ENCODE measurements around the gene TNS3.

The TNS3 gene

DNA sequence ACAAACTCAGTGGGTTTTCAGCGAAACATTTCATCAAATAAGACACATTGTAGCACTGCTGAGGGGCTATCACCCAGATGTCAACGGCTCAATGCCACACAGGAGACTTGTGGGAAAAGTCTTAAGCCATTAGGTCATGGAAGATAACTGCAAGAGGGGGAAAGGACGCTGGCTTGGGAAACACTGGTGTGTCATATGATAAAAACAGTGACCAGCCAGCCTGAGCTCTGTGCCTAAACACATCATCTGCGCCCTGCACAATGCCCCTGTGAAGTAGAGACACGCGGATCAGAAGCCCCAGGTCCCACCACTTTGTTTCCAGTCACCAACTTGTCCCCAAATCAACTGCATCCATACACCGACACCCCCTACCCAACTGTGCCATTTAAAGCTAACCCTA, 116.7 kb downstream of the TNS3 start:
- no peak for FAIRE-seq

DNA sequence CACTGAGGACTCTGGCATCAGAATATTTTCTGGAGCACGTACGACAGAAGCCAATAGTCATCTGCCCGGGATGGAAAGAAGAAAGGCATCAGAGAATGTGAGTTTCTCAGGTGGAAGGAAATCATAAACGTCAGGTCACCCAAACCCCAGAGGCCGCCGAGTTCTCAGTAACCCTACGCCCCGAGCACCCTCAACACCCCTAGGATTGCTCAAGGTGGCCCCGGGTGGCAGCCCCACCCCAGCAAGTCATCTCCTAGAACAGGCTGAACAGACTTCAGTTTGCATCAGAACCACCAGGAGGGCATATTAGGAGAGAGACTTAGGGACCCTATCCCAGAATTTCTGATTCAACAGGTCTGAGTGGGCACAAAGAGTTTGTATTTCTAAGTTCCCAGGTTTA, 117.6 kb downstream of the TNS3 start:
- no peak for FAIRE-seq

DNA sequence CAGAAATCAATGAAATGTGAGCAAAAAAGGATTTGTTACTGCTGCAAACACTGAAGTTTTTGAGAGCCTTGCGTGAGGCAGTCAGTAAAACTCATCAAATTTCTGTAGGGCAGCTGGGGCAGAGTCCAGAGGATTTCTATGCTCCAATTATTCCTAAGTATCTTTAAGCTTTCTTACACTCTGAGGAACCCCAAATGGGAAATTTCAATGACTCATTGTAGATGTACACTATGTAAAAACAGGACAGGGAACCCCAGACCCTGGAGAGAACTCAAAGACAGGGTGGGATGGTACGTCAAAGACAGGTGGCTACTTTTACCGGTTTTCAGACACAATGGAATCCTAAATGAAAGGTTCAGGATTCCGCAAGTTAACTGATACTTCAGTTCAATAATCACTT, 120.2 kb downstream of the TNS3 start:
- FAIRE-seq, result no peak

DNA sequence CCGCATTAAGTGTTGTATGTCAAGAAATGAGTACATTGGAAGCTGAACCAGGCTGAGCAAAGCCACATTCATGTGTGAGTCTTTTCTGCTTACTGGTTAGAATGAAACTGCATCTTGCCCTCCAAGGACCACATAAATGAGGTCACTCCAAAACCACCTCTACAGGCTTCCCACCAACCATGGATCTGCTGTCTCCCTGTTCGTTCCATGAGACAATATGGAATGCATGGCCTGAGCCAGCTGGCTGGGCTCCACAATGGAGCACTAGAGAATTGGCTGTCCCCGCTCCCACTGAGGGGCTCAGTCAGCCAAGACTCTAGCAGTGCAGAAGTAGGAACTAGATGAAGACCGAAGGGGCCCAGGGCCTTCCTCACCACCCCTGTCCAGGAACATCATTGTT, 120.8 kb downstream of the TNS3 start:
- FAIRE-seq, result no peak

DNA sequence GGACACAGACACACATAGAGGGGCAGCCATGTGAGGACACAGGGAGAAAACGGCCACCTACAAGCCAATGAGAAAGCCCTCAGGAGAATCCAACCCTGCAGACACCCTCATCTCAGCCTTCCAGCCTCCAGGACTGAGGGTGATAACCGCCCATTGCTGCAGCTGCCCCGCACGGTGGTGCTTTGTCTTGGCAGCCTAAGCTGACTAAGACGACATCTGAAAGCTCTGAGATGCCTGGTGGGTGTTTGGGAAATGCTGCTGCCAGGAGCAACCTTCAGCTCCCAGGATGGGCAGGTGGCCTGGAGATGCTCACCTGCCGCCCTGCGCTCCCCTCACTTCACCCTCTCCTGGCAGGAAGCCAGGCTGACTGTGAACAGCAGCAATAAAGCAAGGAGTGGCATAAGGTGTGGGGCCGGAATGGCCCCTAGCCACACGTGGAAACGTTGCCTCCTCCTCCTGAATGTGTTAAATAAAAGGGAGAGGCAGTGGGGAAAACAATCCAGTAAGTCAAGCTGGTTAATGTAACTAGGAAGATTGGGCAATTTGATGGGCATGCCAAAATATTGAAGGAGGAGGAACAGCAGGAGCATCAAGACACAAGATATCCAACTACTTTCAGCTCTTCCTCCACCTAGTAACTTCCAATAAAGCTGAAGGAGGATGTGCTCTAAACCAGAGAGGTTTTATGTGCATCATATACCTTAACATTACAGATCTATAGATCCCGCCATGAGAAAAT, 121.5 kb downstream of the TNS3 start:
- FAIRE-seq, result no peak

DNA sequence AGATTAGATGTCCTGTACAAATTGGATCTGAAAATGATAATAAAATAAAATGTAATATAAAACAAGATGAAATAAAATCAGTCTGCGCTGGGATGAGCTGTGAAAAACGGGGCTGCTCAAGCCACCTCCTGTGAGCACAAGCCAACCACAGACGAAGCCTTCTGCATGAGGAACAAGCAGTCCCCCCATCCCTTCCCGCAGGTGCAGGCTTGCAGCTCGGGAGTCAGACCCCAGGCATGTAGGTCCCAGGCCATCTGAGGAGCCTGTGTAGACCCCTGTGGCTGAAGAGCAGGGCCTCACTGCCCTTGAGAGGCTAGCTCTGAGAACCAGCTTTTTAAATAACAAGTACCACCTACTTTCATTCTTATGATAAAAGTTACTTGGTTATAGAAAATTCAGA, 123.4 kb downstream of the TNS3 start:
- no peak for FAIRE-seq

DNA sequence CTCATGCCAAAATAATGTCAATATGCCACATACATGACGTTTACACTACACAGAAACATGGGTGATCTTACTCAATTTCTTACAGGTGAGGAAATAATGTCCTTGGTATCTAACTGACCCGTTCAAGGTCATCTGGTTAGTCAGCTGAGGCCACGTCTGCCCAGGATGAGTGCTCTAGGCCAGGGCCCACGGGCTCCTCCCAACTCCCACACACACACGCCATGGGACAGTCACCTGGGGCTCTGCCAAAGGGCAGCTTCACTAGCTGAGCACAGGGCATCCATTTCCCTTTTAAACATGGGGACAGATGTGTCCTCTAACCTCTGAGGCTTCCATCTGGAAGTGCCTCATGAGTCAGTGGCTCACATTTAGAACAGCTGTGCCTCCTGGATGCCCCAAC, 123.9 kb downstream of the TNS3 start:
- no peak for FAIRE-seq

DNA sequence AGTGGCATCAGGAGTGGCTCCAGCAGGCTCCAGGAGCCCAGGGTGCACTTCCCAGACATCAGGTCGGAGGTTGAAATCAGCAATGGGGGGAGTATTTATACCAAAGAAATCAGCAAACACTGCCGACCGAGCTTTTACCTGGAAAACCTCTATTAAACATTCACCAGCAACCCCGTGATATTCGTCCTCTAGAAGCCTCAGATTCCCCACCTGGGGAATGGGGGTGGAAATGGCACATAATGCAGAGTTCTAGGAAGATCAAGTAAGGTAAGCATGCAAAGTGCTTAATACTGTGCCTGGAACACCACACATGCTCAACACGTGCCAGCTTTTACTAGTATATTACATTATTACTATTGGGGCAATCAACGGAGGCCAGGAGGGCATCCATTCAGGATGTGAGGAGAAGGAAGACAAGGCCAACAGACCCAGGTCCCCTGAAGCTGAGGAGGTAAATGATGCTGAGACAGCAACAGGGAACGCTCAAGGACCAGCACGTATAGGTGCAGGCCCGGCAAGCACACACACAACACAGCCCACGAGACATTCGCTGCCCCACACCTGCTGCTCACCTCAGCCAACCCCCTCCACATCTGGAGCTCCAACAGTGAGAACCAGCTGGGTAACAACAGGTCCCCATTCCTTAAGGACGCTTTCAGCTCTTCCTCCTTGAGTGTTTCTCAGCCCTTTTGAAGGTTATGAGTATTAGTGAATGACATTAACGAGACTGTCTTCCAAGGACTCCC, 125.5 kb downstream of the TNS3 start:
- FAIRE-seq, result no peak

DNA sequence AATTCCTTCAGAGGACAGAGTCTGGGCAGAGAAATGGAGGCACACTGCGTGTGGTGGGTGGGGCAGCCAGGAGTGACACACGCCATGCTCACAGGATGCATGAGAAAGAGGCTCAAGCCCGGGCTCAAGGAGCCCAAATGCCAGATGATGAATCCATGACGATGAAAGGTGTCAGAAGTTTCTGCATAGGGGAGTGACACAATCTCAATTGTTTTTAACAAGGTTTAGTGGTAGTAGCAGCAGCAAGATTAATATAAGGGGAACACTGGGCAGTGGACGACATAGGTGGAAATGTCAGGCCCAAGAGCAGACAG, 126.1 kb downstream of the TNS3 start:
- no peak for FAIRE-seq

DNA sequence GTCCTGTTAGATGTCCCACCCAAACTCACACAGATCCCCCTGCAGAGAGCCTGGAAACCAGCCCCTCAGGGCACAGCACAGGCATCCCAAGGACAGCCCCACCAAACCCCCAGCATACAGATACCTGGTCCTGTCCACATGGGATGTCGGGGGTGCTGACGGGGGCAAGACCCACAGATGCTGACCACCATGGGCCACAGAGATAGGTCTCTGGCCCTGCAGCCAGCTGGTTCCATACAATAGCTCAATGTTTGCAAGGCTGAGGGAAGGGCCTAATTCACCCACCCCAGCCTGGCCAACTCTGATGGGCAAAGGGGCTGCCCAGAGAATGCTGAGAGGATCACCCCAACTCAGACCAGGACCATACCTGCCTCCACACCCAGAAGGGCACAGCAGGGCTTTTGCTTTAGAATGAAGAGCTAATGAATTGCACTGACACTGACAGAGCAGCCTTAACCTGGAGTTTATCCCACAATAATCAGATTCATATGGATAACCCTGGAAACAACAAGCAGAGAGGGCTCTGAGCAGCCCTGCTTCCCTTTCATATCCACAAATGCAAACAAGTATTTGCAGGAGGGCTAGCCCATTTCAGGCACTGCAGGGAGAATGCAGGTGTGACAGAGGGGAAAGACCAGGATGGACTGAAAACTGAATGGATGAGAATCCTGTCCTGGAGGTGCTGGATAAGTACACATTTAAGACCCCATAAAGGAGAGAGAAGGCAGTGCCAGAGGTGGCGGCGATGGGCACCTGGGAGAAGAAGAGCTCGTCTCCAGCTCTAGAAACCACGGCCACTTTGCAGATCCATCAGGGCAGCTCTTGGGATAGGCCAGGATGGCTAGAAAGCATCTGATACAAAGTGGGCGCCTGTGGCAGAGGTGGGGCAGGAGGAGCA, 126.7 kb downstream of the TNS3 start:
- FAIRE-seq, result no peak

DNA sequence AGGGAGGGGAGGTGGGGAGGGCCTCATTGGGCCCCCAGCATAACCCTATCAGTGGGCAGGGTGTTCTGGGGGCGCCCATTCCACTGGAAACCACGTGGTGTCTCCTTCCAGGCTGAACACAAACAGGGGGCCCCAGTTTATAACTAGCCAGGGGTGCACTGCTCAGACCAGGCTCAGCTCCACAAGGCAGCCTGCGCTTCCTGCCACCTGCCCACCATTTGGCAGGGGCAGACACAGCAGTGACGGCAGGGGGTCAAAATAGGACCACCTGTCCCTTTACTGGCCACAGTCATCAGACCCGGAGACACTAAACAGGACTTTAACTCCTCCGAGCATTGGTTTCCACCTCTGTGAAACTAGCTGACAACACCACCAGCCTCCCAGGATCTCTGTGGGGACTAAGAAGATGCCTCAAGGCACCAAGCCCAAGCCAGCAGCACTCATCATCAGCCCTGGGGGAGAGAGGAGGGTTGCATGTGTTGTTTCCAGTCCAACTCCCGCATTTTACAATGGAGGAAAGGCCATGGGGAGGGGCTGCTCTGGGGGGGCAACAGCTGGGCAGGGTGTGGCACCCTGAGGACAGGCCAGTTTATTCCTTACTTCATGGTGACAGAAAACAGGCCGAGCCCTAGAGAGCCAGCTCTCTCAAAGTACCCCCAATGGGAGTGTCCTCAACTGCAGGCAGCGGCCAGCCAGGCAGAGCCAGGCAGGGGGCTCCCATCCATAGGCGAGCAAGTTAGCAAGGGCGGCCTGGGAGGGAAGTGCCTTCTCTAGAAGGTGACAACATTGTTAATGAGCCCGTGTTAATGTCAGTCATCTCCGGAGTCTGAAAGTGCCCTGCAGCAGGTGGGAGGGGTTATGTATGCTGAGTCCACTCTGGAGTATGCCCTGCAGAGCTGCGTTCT, 127.6 kb downstream of the TNS3 start:
- no peak for FAIRE-seq

DNA sequence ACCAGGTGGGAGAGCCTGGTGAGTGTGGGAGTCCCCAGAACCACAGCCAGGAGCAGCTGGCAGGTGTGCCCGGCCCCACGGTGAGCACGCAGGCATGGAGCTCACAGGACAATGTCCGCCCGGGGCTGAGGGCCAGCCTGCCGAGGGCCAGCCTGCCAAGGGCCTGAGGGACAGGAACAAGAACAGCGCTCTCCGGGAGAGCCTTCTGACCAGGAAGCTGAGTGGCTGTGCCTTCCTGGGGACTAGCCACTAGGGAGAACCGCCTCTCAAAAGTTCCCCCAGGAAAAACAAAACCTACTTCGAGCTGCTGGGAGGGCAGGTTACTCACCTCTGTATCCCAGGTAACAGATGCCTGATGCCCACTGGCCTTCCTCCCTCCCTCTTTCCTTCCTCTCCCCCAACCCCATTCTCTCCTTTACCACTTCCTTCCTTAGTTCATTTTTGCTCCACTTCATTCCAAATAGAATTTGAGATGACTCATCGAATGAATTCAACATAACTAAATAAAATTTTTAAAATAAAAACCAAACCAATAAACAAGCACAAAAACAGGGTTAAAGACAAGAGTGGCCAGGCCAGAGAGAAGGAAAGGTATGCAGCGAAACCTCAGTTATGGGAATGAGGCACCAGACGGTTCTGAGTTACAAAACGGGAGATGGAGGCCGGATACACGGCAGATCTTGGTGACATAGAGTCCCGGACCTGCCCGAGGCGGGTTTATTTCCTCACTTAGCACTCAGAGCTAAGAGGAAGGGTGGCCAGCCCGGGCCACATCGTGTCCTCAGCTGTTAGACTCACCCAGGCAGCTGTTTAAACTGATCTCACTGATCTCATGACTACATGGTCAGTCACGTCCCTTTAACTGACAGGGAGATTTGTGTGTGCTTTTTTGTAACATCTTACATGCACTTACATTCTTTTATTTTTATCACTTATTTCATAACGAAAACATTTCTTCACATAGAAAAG, 128.5 kb downstream of the TNS3 start:
- no peak for FAIRE-seq

DNA sequence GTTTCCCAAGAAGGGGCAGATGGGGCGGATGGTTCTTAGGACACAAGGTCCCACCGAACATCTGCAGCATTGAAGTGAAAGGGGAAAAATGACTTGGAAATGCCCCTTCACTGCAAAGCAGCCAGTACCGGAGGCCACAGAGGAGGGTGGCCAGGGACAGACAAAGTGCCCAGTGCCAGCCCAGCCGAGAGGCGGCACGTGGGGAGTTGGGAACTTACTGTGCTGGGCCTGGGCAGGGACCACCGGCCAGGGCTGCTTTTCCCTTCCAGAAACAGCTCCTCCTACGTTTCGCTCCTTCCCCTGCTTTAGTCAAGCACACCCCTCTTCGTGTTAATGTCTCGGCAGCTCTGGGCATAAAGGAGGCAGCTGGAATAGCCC, 129.2 kb downstream of the TNS3 start:
- no peak for FAIRE-seq

DNA sequence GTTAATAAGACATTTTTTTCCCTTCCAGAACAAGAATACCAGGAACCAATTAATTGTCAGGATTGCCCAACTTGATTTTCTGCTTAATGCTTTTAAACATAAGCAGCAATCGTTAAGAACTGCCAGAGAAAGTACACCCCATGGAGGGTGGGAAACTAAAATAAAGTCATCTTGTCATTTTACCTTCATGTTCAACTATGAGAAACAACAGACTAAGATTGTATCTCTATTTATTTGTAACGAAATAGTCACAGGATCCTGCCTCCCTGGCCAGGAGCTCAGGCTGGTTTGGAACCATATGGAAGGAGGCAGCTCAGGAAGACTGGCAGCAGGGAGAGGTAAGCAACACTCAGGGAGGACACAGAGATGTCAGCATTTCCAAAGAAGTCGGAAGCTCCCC, 129.6 kb downstream of the TNS3 start:
- FAIRE-seq, result no peak

DNA sequence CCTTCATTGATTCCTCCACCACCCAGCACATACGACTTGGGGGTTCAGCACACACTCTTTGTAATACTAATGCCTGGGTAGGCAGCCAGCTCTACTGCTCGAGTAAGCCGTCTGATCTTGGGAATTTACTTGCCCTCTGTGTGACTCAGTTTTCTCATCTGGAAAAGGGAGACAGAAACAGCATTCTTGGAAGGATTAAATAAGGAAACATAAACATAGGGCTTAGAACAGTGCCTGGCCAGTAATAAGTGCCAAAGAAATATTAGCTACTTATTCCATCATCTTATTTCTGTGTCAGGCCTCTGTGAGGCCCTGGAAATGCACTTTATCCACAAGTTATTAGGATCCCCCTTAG, 130.1 kb downstream of the TNS3 start:
- no peak for FAIRE-seq

DNA sequence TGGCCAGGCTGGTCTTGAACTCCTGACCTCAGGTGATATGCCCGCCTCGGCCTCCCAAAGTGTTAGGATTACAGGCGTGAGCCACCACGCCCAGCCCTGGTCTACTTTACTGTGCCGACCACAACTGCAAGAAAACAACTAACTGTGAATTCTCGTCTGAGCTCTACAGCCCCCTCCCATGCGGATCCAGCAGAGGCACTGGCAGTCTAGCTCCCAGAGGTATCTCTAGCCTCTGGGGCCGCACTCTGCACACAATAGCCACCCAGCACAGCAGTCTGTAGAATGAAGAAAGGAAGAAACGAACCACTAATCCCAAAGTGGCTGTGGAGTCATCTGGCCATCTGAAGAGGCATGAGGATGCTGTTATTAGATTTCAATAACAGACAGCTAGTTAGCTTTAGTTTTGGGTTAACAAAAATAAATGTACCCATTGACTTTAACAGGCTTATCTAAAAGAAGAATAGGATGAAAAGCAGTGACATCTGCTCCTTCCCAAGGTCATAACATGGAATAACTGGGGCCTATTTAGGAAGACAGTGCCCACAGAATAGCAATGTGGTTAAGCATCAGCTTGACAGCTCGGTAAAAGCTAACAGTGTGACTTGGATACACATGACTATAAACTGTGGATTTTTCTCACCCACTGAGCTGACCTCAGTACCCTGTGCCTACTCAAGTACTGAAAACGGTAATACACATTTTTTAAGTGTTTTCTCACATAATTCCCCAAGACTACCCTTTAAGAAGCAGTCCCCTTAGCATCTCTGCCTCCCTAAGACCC, 131.9 kb downstream of the TNS3 start:
- FAIRE-seq, result no peak

DNA sequence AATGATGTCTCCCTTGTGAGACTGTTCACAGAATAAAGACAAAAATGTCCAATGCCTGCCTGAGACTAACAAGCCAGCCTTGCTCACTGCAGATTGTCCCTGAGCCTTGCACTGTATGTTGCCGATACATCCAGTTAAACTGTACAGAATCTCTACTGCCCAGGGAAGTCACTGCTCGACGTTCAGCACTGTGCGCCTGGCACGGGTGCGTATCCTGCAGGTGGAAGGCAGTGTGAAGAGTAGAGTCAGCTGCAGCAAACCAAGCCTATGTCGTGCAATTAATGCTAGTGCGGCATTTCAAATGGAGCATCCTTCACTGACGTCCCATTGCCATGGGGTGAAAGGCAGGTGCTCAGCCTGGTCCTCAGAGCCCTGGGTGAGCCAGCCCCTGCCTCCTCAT, 132.9 kb downstream of the TNS3 start:
- FAIRE-seq, result no peak

DNA sequence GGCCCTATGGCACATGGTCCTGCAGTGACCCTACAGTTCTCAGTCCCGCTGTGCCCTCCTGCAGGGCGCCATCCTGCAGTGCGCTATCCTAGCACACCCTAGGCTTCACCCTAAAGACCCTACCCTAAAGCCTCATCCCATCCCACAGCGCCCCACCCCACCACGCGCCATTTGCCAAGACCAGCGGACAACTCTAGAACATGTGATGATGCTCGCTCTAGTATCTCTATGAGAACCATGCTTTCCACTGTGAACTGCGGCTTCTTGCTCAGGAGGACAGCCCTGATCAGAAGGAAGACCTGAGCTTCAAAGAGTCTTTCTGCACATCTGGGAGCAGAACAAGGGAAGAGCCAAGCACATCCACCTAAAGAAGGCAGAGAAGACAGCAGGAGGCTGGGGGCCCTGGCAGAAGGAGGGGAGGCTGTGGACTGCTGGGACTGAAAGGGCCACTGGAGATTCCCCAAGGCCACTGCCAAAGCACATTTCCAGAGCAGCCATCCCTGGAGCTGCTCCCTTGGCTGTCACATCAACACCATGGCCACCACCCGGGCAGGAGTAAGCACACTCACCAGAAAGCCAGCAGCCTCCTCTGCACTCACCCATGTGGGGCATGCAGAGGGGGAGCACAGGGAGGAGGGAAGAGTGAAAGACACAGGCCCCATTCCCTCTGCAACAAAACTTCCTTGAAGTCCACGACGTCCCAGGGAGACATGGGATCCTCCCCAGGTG, 134.1 kb downstream of the TNS3 start:
- FAIRE-seq, result no peak

DNA sequence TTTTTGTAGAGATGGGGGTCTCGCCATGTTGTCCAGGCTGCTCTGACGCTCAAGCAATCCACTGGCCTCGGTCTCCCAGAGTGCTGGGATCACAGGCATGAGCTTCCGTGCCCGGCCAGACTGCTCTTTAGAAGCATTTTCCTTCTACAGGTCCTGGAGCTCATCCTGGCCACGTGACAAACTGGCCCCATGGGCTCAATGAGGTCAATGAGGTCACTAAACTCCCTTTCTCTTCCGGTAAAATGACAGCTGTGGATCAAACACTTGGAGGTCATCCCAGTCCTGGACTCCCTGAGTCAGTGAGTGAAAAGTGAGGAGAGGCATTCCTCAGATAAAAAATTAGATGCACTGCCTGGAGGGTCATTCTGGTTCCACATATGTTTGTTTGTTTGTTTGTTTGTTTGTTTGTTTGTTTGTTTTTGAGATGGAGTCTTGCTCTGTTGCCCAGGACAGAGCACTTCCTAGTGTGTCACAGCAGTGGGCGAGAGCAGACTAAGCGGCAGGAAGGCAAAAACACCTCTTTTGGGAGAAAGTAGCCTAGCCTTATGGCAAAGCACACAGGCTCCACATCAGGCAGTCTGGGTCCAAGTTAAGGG, 134.9 kb downstream of the TNS3 start:
- no peak for FAIRE-seq

All from A204.1 (cell line).